Colonic mucosa (tissue), 4 donors: ENCODE data around the gene SPDEF. TPM values are rescaled to one million over a fixed set of nuclear protein-coding genes. Genes with fewer than 3 reads are reported as not detected.

Experiments used
- DNase-seq: peaks from one replicate; pipeline ENCODE4 v3.0.0-alpha.2; 2020
- H3K27ac ChIP-seq: fragments of 200-600 bp; one replicate; pipeline ENCODE4 v1.8.0; 2021
- H3K27me3 ChIP-seq: fragments of 200-600 bp; one replicate; pipeline ENCODE4 v1.8.0; 2021
- H3K36me3 ChIP-seq: fragments of 200-600 bp; one replicate; pipeline ENCODE4 v1.8.0; 2021
- H3K4me1 ChIP-seq: fragments of 200-600 bp; one replicate; pipeline ENCODE4 v1.8.0; 2021; ENCODE audit warnings: mild to moderate bottlenecking
- H3K4me3 ChIP-seq: fragments of 200-600 bp; one replicate; pipeline ENCODE4 v1.8.0; 2021
- H3K9ac ChIP-seq, 2 donors: one replicate each; pipeline ENCODE4 v1.7.0; 2013; ENCODE audit warnings: control low read depth in 2 of 2, low read depth in 2 of 2, low read length in 2 of 2
- H3K9me3 ChIP-seq: fragments of 200-600 bp; one replicate; pipeline ENCODE4 v1.8.0; 2021
- CTCF ChIP-seq: fragments of 200-600 bp; IDR thresholded peaks from one replicate; pipeline ENCODE4 v1.8.0; 2022; ENCODE audit warnings: antibody characterized with exemption, mild to moderate bottlenecking
- intact Hi-C: fragments of 100-400 bp; cut with DNase I; formaldehyde crosslinking; loops from one replicate; pipeline ENCODE4 v1.14.1; 2022
- total RNA-seq, 2 donors: library from RNA; stranded (reverse); fragmentation: NEBNext Ultra II Directional in 1 of 2; extraction: Animal tissue kit (Norgen Biotek cat#: 25700) in 1 of 2; gene quantifications; one replicate each; pipeline ENCODE4 v1.2.1, GENCODE V29; 2021
- donor health status: healthy.
- donor health status: DM: no; HTN: no; CAD: no.
- donor health status: DM: no; HTN: no; CAD: no.

SPDEF gene
- total RNA-seq, 2 donors from 2014 or later, result 71.0 to 102 TPM

- no peaks in the 10 kb centered on the region for H3K4me1 ChIP-seq
- no peak for TF ChIP-seq CTCF
- no peaks in the 10 kb centered on the region for H3K27me3 ChIP-seq
- no peak overlapping the region for H3K9ac ChIP-seq
- no peaks in the 10 kb centered on the region for H3K36me3 ChIP-seq
- no peaks in the 10 kb centered on the region for H3K9me3 ChIP-seq
- intact Hi-C loops, result no loop called here
- no peak overlapping the region for H3K27ac ChIP-seq
- no peak for DNase-seq
- H3K4me3 ChIP-seq, result no peak overlapping the region
Observed at GRCh38 chr6:34511214-34511914, 44.8 kb downstream of the SPDEF start.

GRCh38 chr6:34510299-34510698, 45.8 kb downstream of the SPDEF start:
- Histone ChIP-seq H3K9ac (no peak overlapping the region), H3K36me3 (no peaks in the 10 kb centered on the region), H3K4me1 (no peaks in the 10 kb centered on the region), H3K27ac (no peak overlapping the region), H3K9me3 (no peaks in the 10 kb centered on the region), H3K4me3 (no peak overlapping the region), H3K27me3 (no peaks in the 10 kb centered on the region)
- intact Hi-C loops, result no loop called here
- DNase-seq, result no peak
- TF ChIP-seq CTCF, result no peak

GRCh38 chr6:34509782-34510181, 46.3 kb downstream of the SPDEF start:
- Histone ChIP-seq H3K4me3 (no peak overlapping the region), H3K36me3 (no peaks in the 10 kb centered on the region), H3K9me3 (no peaks in the 10 kb centered on the region), H3K27ac (no peak overlapping the region), H3K4me1 (no peaks in the 10 kb centered on the region), H3K27me3 (no peaks in the 10 kb centered on the region), H3K9ac (no peak overlapping the region)
- no peak for DNase-seq
- intact Hi-C loops, result no loop called here
- no peak for TF ChIP-seq CTCF

GRCh38 chr6:34508425-34508824, 47.7 kb downstream of the SPDEF start:
- H3K9ac ChIP-seq, result no peak overlapping the region
- no peaks in the 10 kb centered on the region for H3K27me3 ChIP-seq
- H3K36me3 ChIP-seq, result no peaks in the 10 kb centered on the region
- no peaks in the 10 kb centered on the region for H3K4me1 ChIP-seq
- no peak for DNase-seq
- no peaks in the 10 kb centered on the region for H3K9me3 ChIP-seq
- no peak overlapping the region for H3K4me3 ChIP-seq
- TF ChIP-seq CTCF, result no peak
- intact Hi-C loops, result no loop called here
- no peak overlapping the region for H3K27ac ChIP-seq

GRCh38 chr6:34506718-34507117, 49.4 kb downstream of the SPDEF start:
- Histone ChIP-seq H3K27ac (no peak overlapping the region), H3K27me3 (no peaks in the 10 kb centered on the region), H3K9me3 (no peaks in the 10 kb centered on the region), H3K9ac (no peak overlapping the region), H3K4me3 (no peak overlapping the region), H3K4me1 (no peaks in the 10 kb centered on the region), H3K36me3 (no peaks in the 10 kb centered on the region)
- TF ChIP-seq CTCF, result no peak
- intact Hi-C loops, result no loop called here
- no peak for DNase-seq
